GM18499 (cell line): ENCODE data around the gene C4A.
"Not testable (repeated sequence)": the region's sequence is repeated elsewhere in the genome, so short reads cannot be mapped to it uniquely, and the experiment has no call there.

ENCODE experiments used
- ATAC-seq: cut with Tn5 transposase; IDR thresholded peaks from one replicate; pipeline ENCODE4 v1.9.1; 2021; ENCODE audit warnings: moderate number of reproducible peaks; ENCODE audit not compliant: insufficient read depth, unreplicated experiment

Gene C4A

DNA sequence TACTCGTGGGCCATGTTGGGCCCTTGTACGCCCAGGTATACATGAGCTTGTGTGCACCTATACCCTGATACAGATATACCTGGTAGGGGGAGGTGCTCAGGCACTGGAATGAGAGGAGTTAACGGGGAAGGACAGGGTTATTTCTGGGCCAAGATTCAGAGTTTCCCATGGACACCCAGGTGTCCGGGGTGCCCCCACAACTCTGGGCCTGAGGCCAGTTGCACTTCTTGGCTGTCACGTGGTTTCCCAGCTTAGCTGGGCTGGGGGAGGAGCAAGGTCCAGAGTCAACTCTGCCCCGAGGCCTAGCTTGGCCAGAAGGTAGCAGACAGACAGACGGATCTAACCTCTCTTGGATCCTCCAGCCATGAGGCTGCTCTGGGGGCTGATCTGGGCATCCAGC, at the start of gene C4A:
TSS of gene C4A (plus strand) at position 314 of the 400 bp plus-strand sequence. CDS start at position 365, 51 bp downstream.
- not testable (repeated sequence) for ATAC-seq

- not testable (repeated sequence) for ATAC-seq
Measured at GRCh38 chr6:31932137-31932536, 49.7 kb upstream of the C4A start.

DNA sequence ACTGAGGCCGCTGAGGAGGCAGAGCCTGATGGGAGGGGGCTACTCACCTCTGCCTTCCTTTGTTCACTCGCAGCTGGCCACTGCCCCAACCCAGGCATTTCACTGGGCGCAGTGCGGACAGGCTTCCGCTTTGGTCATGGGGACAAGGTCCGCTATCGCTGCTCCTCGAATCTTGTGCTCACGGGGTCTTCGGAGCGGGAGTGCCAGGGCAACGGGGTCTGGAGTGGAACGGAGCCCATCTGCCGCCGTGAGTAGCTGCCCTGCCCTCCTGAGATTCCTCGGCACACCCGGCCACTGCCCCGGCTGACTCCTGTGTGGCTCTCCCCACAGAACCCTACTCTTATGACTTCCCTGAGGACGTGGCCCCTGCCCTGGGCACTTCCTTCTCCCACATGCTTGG, 48.3 kb upstream of the C4A start:
- no peak for ATAC-seq

DNA sequence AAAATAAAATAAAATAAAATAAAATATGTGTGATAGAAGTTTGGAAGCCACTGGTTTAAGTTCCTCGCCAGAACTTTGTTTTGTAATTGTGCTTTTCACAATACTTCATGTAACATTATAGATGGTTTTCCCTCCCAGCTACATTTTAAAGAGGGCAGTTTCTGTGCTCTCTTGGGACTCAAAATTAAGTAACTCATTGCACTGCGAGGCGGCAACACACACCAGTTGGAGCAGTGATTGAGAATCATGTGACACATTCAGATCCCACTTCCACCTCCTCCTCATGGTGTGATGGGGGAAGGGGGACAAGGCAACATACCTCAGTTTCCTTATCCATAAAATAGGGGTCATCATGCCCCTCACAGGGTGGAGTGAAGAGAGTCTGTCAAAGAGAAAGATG, 46.8 kb upstream of the C4A start:
- no peak for ATAC-seq

DNA sequence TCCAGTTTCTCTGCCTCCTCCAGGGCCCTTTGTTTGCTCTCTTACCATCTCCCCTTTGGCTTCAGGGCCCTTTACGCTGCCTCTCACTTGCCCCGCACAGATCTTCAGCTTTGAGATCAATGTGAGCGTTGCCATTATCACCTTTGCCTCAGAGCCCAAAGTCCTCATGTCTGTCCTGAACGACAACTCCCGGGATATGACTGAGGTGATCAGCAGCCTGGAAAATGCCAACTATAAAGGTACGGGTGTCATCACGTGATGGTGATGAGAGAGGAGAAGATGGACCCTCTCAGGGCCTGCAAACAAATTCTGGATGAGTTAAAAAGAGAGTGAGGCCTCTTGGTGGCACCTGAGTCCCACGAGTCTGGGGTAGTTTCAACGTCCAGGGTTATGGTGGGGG, 46.0 kb upstream of the C4A start:
- no peak for ATAC-seq

DNA sequence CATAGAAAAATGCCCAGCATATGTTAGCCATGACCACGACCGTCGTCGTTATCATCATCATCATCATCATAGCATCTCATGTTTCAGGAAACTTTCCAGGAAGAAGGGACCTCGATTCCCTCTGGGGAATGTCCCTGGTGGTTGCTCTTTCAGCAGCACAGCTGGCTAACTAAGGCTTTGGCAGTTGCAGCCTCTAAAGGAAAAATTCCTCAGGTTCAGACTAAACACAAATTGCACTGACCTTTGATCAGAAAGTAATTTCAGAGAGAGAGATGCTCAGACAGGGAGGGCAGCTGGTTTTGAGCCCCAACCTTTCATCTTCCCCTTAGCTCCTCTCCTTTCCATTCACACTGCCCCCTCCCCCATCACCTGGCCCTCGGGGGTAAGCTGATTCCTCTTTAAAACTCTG, 41.6 kb upstream of the C4A start:
- no peak for ATAC-seq

GRCh38 chr6:31943742-31944141, 38.1 kb upstream of the C4A start:
- ATAC-seq, result no peak

- no peak for ATAC-seq
Measured at GRCh38 chr6:31945154-31945506, 36.7 kb upstream of the C4A start.

- ATAC-seq, result no peak
Measured at GRCh38 chr6:31945507-31946369, 36.1 kb upstream of the C4A start, which contains the start of gene CFB. TSS of gene CFB (plus strand) at chr6:31946095. CDS start at chr6:31946222, 127 bp downstream.

GRCh38 chr6:31946370-31946885, 35.4 kb upstream of the C4A start:
- no peak for ATAC-seq

DNA sequence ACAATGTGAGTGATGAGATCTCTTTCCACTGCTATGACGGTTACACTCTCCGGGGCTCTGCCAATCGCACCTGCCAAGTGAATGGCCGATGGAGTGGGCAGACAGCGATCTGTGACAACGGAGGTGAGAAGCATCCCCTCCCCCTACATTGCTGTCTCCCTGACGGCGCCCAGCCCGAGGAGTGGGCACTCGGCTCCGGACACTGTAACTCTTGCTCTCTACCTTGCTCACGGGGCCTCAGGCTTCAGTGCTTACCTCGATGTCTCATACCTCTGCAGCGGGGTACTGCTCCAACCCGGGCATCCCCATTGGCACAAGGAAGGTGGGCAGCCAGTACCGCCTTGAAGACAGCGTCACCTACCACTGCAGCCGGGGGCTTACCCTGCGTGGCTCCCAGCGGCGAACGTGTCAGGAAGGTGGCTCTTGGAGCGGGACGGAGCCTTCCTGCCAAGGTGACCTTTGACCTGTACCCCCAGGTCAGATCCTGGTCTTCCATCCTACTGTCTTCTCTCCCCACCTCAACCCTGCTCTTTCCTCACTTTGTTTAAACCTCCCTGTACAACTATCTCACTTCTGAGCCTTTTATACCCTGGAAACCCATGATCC, 34.7 kb upstream of the C4A start:
- no peak for ATAC-seq

DNA sequence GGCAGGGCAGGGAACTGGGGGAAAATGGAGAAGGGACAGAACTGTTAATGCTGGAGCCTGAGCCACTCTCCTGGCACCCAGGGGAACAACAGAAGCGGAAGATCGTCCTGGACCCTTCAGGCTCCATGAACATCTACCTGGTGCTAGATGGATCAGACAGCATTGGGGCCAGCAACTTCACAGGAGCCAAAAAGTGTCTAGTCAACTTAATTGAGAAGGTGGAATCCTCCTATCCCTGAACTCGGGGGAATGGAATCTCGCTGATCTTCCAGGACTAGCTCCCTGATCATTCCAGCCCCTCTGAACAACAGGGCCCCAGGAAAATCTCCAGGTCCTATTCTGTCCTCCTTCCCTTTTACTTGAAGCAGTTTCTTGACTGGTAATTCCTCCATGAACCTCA, 34.0 kb upstream of the C4A start:
- no peak for ATAC-seq

DNA sequence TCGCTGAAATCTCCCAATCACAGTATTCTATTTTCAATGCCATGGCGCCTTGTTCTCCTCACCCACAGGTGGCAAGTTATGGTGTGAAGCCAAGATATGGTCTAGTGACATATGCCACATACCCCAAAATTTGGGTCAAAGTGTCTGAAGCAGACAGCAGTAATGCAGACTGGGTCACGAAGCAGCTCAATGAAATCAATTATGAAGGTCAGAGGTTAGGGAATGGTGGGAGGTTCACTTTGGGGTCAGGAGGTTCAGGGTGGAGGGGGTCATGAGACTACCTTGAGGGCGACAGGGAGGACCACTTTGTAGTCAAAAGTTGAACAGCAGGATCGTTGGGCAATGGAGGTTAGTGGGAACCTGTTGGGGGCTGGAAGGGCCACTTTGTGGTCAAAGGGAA, 33.6 kb upstream of the C4A start:
- no peak for ATAC-seq

DNA sequence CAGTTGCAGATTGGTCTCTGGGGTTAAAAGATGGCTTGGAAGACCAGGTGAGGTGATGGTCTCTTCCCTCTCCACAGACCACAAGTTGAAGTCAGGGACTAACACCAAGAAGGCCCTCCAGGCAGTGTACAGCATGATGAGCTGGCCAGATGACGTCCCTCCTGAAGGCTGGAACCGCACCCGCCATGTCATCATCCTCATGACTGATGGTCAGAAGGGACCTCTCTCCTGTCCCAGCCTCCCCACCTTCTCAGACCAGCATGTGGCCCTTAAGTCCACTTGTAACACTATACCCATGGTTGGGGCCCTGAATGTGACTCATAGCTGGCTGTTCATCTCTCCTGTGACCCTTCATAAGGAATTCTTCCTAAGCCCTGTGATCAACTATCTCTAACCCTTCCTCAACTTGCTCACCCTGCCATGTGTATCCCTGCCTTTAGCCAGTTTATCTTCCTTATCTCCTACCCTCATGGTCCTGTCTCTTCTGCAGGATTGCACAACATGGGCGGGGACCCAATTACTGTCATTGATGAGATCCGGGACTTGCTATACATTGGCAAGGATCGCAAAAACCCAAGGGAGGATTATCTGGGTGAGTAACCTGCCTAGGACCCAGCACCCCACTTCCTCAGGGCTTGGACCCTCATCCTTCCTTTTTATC, 33.0 kb upstream of the C4A start:
- no peak for ATAC-seq

DNA sequence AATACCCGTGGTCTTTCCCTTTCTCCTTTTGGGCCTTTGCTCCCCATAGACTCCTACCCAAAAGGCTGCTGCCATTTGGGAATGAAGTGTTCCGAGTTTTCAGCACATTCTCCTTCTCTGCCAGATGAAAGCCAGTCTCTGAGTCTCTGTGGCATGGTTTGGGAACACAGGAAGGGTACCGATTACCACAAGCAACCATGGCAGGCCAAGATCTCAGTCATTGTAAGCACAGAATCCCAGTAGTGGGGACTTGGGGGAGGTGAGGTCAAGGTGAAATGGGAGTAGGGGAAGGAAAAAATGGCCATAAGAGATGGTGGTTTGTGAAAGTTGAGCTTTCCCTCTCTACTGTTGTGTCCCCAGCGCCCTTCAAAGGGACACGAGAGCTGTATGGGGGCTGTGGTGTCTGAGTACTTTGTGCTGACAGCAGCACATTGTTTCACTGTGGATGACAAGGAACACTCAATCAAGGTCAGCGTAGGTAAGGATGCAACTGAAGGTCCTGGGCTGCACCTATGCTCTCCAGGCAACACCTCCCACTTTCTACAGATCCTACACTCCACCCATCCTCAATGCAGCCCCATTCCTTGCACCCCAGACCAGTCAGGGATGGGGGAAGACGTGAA, 31.8 kb upstream of the C4A start:
- ATAC-seq, result no peak

- ATAC-seq, result no peak
Measured at GRCh38 chr6:31952140-31952805, 29.6 kb upstream of the C4A start.

GRCh38 chr6:31952890-31953289, 29.0 kb upstream of the C4A start:
- no peak for ATAC-seq

- ATAC-seq, result no peak
Measured at GRCh38 chr6:31954511-31954910, 27.3 kb upstream of the C4A start.

- ATAC-seq, result no peak
Measured at GRCh38 chr6:31956796-31957195, 25.1 kb upstream of the C4A start.

DNA sequence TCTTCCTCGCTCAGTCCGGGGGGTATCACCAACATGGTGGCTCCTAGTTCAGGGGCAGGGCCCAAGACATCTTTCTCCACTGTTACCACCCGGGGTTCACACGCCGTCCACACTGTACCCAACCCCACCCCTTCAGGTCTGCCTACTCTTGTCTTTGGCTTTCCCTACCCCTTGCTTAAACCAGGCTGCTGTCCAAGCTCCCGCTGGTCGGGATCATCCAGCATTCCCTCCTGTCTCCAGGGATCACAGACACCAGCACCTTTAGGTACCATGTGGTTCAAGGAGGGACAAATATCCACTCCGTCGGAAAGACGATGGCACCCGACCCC, 23.5 kb upstream of the C4A start:
- ATAC-seq, result no peak
